ENCODE results near the gene PAPPA. TPM values are rescaled to one million over a fixed set of nuclear protein-coding genes. Genes with fewer than 3 reads are reported as not detected.

PAPPA gene
- total RNA-seq, 1 experiment from 2014 or later, result 0.05 TPM

GRCh38 chr9:116112236-116112635 lies 41.4 kb upstream of the PAPPA start:
- no peaks in the 10 kb centered on the region for H3K4me1 ChIP-seq (ENCODE audit: control insufficient read depth in 1 of 2, insufficient read depth in 2 of 2, low read length in 2 of 2)
- no TSS peak for BruUV-seq (replicated peaks)
- DNase-seq (ENCODE audit: low read depth, low spot score) (no peak), ATAC-seq (no peak; the same call in 1 of the 2 replicates)
- H3K9ac ChIP-seq (ENCODE audit: low read length), result no peak overlapping the region
- H3K79me2 ChIP-seq (ENCODE audit: insufficient read depth, low read length), result no peaks in the 10 kb centered on the region
- no peak for TF ChIP-seq POLR2A (IDR thresholded peaks at IDR 0.05; ENCODE audit: borderline replicate concordance, extremely low read depth, insufficient read depth, insufficient read length)
- TF ChIP-seq CTCF (IDR thresholded peaks at IDR 0.05 in 2 of 3, conservative IDR thresholded peaks at IDR 0.05 in 1 of 3; ENCODE audit: borderline replicate concordance in 1 of 3, insufficient read depth in 1 of 3, low read depth in 2 of 3, low read length in 2 of 3), result peak; percentile 34 to 52 (median 41); a peak in 4 of 6 replicates
- no peak for TF ChIP-seq CBX3 (IDR thresholded peaks at IDR 0.05; ENCODE audit: low read depth)
- no peak for TF ChIP-seq ZFX (IDR thresholded peaks at IDR 0.05)
- TF ChIP-seq RAD21 (IDR thresholded peaks at IDR 0.05; ENCODE audit: low read depth), result peak; percentile 53
- TF ChIP-seq POLR2AphosphoS5 (IDR thresholded peaks at IDR 0.05; ENCODE audit: low read depth, low read length), result no peak
- no peak for TF ChIP-seq JUND (IDR thresholded peaks at IDR 0.05)
- no peak for TF ChIP-seq SP1 (IDR thresholded peaks at IDR 0.05; ENCODE audit: low read depth)
- no peak for TF ChIP-seq CEBPB (IDR thresholded peaks at IDR 0.05; ENCODE audit: low read depth)
- no peak overlapping the region for H3K4me2 ChIP-seq (ENCODE audit: low read length)
- H3K9me3 ChIP-seq (ENCODE audit: control insufficient read depth in 1 of 2, insufficient read depth in 1 of 2, low read depth in 1 of 2, low read length in 2 of 2), result no peaks in the 10 kb centered on the region
- POLR2A ChIA-PET, result no interaction called here
- no peaks in the 10 kb centered on the region for H3K9me2 ChIP-seq (ENCODE audit: insufficient read depth)
- CTCF ChIA-PET, result interaction anchor here (1.0 to 1.6 kb wide), 3 partner anchors 10 to 518 kb away, joined by 4 to 6 read pairs (median 4); no protein-coding TSS in a partner anchor
- RAD21 ChIA-PET (ENCODE audit: low non-redundant PET in 1 of 2, low total read pairs in 2 of 2, uncharacterized antibody in 2 of 2, unreplicated experiment in 2 of 2), result no interaction called here
- H2AFZ ChIP-seq (ENCODE audit: low read depth, low read length, poor library complexity, severe bottlenecking), result no peak overlapping the region
- H3K27me3 ChIP-seq (ENCODE audit: insufficient read depth, low read length), result peaks cover 9% of the 10 kb centered on the region
- no peak overlapping the region for H3K4me3 ChIP-seq (replicated peaks in 1 of 2; ENCODE audit: low read depth in 1 of 2, low read length in 2 of 2)
- no peaks in the 10 kb centered on the region for H4K20me1 ChIP-seq (ENCODE audit: insufficient read depth)
- no peaks in the 10 kb centered on the region for H3K36me3 ChIP-seq (ENCODE audit: control insufficient read depth in 1 of 2, insufficient read depth in 2 of 2, low read length in 2 of 2)
- no peak overlapping the region for H3K27ac ChIP-seq (ENCODE audit: low read depth, low read length)
- intact Hi-C loops (cut with micrococcal nuclease), result loop anchor here (1.0 kb wide), 1 partner anchor 229 kb away; no protein-coding TSS in a partner anchor

GRCh38 chr9:116115761-116116353 lies 37.7 kb upstream of the PAPPA start:
- Histone ChIP-seq H3K9me3 (ENCODE audit: control insufficient read depth in 1 of 2, insufficient read depth in 1 of 2, low read depth in 1 of 2, low read length in 2 of 2) (no peaks in the 10 kb centered on the region), H4K20me1 (ENCODE audit: insufficient read depth) (no peaks in the 10 kb centered on the region), H3K9me2 (ENCODE audit: insufficient read depth) (no peaks in the 10 kb centered on the region), H3K9ac (ENCODE audit: low read length) (no peak overlapping the region), H3K4me2 (ENCODE audit: low read length) (no peak overlapping the region), H3K36me3 (ENCODE audit: control insufficient read depth in 1 of 2, insufficient read depth in 2 of 2, low read length in 2 of 2) (no peaks in the 10 kb centered on the region), H3K27ac (ENCODE audit: low read depth, low read length) (no peak overlapping the region), H3K79me2 (ENCODE audit: insufficient read depth, low read length) (no peaks in the 10 kb centered on the region), H2AFZ (ENCODE audit: low read depth, low read length, poor library complexity, severe bottlenecking) (no peak overlapping the region), H3K27me3 (ENCODE audit: insufficient read depth, low read length) (peaks cover 9% of the 10 kb centered on the region), H3K4me3 (replicated peaks in 1 of 2; ENCODE audit: low read depth in 1 of 2, low read length in 2 of 2) (no peak overlapping the region), H3K4me1 (ENCODE audit: control insufficient read depth in 1 of 2, insufficient read depth in 2 of 2, low read length in 2 of 2) (no peaks in the 10 kb centered on the region)
- ATAC-seq, result no peak
- ChIA-PET POLR2A (no interaction called here), RAD21 (ENCODE audit: low non-redundant PET in 1 of 2, low total read pairs in 2 of 2, uncharacterized antibody in 2 of 2, unreplicated experiment in 2 of 2) (no interaction called here), CTCF (no interaction called here)
- intact Hi-C loops (cut with micrococcal nuclease), result no loop called here
- no peak for DNase-seq (ENCODE audit: low read depth, low spot score)
- no peak for TF ChIP-seq JUND (IDR thresholded peaks at IDR 0.05)
- no TSS peak for BruUV-seq (replicated peaks)
